GM15510 (cell line): ENCODE measurements around the gene LIMS1.
A peak's percentile ranks its signal among the peaks of the same experiment; 100 is the strongest.

Experiments
- POLR2A ChIP-seq: IDR thresholded peaks from 3 replicates; pipeline ENCODE4 v1.6.1; 2011; ENCODE audit warnings: borderline replicate concordance; ENCODE audit not compliant: insufficient read length; ENCODE audit errors: extremely low read depth

LIMS1 gene

GRCh38 chr2:108634576-108635160 lies 100.4 kb downstream of the LIMS1 start:
- TF ChIP-seq POLR2A: no peak

GRCh38 chr2:108635630-108636354 lies 101.5 kb downstream of the LIMS1 start:
- no peak for TF ChIP-seq POLR2A

DNA sequence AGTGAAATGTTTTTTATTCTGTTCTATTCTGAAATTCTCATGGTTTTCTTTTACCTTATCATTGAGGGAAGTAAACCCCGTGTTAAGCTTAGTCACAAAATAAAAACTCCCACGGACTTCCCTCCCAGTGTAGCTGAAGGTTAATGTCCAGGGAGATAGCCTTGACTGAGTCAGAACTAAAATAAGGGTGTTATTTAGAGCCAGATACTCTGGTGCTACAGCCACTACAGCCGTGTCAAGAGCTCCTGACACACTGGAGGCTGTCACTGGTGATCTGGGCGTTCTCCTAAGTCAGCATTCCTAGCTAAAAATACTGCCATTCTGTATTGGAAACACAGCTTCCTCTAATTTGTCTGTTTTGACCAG lies 103.0 kb downstream of the LIMS1 start:
- TF ChIP-seq POLR2A: no peak

- no peak for TF ChIP-seq POLR2A
Observed at GRCh38 chr2:108640731-108641130, 106.5 kb downstream of the LIMS1 start.

- no peak for TF ChIP-seq POLR2A
Observed at GRCh38 chr2:108641756-108642155, 107.5 kb downstream of the LIMS1 start.

DNA sequence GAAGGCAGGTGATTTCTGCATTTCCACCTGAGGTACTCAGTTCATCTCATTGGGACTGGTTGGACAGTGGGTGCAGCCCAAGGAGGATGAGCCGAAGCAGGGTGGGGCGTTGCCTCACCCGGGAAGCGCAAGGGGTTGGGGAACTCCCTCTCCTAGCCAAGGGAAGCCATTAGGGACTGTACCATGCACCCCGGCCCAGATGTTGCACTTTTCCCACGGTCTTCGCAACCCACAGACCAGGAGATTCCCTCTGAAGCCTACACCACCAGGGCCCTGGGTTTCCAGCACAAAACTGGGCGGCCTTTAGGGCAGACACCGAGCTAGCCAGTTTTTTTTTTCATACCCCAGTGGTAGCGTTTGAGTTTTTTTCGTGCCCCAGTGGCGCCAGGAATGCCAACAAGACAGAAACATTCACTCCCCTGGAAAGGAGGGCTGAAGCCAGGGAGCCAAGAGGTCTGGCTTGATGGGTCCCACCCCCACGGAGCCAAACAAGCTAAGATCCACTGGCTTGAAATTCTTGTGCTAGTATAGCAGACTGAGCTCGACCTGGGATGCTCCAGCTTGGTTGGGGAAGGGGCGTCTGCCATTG lies 109.1 kb downstream of the LIMS1 start:
- no peak for TF ChIP-seq POLR2A

DNA sequence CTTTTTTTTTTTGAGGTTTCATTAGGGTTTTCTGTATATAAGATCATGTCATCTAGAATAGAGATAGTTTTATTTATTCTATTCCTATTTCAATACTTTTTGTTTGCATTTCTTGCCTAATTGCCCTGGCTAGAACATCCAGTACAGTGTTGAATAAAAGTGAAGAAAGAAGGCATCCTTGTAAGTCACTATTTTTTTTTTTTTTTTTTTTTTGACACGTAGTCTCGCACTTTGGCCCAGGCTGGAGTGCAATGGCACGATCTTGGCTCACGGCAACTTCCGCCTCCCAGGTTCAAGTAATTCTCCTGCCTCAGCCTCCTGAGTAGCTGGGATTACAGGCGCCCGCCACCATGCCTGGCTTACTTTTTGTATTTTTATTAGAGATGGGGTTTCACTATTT lies 157.2 kb downstream of the LIMS1 start:
- TF ChIP-seq POLR2A: no peak

DNA sequence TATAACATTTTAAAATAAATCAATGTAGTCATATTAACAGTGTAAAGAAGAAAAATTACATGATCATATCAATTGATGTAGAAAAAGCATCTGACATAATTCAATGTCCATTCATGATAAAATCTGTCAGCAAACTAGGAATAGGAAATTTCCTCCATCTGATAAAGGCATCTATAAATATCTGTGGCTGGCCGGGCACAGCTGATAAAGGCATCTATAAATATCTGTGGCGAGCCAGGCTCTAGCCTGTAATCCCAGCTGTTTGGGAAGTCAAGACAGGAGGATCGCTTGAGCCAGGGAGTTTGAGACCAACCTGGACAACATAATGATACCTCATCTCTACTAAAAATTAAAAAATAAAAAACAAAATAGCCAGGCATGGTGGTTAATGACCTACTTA lies 166.9 kb downstream of the LIMS1 start:
- no peak for TF ChIP-seq POLR2A

- no peak for TF ChIP-seq POLR2A
Observed at GRCh38 chr2:108701806-108702205, 167.5 kb downstream of the LIMS1 start.

DNA sequence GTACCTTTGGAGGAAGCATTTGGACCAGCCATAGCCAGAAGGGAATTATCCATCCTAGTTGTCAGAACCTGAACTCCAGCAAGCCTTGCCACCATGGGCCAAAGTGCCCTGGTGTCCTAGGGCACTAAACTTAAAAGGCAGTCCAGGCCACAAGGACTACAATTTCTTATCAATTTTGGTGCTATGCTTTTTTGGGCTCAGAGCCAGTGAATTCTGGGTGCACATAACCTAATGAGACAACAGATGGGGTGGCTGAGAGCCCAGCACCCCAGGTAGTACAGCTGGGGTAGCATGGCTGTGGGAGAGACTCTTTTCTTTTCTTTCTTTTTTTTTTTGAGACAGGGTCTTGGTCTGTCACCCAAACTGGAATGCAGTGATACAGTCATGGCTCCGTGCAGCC lies 170.6 kb downstream of the LIMS1 start:
- TF ChIP-seq POLR2A: no peak

GRCh38 chr2:108707300-108707699 lies 173.0 kb downstream of the LIMS1 start:
- TF ChIP-seq POLR2A: no peak

DNA sequence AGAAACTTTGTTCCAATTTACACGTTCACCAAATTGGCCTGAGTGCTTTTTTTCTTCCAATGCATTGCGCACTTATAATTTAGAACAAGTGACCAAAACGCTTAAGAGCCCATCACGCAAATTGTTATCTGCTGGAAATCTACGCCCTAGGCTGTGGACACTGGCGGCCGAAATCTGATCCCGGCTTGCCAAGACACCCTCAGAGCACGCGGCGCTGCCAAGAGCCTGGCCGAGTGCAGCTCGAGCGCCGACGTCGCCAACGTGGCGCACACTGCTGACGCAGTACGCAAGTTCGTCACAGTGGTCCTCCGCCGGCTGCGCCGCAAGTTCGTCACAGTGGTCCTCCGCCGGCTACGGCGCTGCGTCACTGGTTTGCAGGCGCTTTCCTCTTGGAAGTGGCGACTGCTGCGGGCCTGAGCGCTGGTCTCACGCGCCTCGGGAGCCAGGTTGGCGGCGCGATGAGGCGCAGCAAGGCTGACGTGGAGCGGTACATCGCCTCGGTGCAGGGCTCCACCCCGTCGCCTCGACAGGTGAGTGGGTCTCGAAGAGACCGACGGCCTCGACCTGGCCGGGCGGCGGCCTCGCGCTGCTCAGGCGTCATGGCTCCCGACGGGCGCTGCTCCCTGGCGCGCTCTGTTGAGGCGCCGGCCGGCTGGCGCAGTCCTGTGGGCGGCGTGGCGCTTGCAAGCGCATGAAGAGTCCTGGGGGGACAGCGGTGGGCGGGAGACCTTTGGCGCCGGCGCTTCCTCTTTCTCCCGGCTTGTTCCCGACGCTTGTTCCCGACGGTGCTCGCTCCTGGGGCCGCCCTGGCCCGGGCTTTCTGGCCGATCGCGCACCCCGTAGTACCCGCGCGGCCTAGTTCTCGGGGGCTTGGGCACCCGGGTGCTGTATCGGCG lies 185.1 kb downstream of the LIMS1 start, which contains the start of gene RANBP2:
Gene RANBP2 (plus strand): TSS at position 334 of the 896 bp plus-strand sequence. CDS start 125 bp downstream, at position 459.
- TF ChIP-seq POLR2A: peak; percentile 95
